Gastrocnemius medialis (tissue), 4 donors: ENCODE results near the gene SLC6A20. TPM values are rescaled to one million over a fixed set of nuclear protein-coding genes. Genes with fewer than 3 reads are reported as not detected.

Experiments
- ATAC-seq, 2 donors: fragments of 150-250 bp; one replicate each; pipeline ENCODE4 v1.9.1; 2016
- DNase-seq, 2 donors: peaks; one replicate each; pipeline ENCODE4 v3.0.0-alpha.2; 2019
- H3K27ac ChIP-seq, 4 donors: fragments of 200-600 bp; sonication (generic); 1 replicate in 1 of 4; 2 replicates in 3 of 4; pipeline ENCODE4 v1.5.1; 2016 to 2018; ENCODE audit warnings: mild to moderate bottlenecking in 2 of 4, moderate library complexity in 1 of 4
- H3K27me3 ChIP-seq, 3 donors: fragments of 200-600 bp; sonication (generic) in 2 of 3; 1 replicate in 1 of 3; 2 replicates in 2 of 3; pipeline versions ENCODE4 v1.5.1 to v1.6.0; 2016 to 2019; ENCODE audit warnings: mild to moderate bottlenecking in 1 of 3, moderate library complexity in 1 of 3
- H3K36me3 ChIP-seq, 2 donors: fragments of 200-600 bp; sonication (generic) in 1 of 2; one replicate each; pipeline ENCODE4 v1.5.1; 2017 to 2018
- H3K4me1 ChIP-seq, 2 donors: fragments of 200-600 bp; sonication (generic) in 1 of 2; one replicate each; pipeline ENCODE4 v1.5.1; 2016 to 2017; ENCODE audit warnings: mild to moderate bottlenecking in 2 of 2
- H3K4me3 ChIP-seq, 4 donors: fragments of 200-600 bp; sonication (generic) in 3 of 4; 1 replicate in 1 of 4; 2 replicates in 3 of 4; pipeline ENCODE4 v1.5.1; 2016 to 2019; ENCODE audit warnings: mild to moderate bottlenecking in 2 of 4
- H3K9me3 ChIP-seq, 3 donors: fragments of 200-600 bp; sonication (generic) in 2 of 3; 1 replicate in 1 of 3; 2 replicates in 2 of 3; pipeline ENCODE4 v1.5.1; 2016 to 2019
- POLR2A ChIP-seq, 2 donors: fragments of 450-650 bp; IDR thresholded peaks; one replicate each; pipeline ENCODE4 v1.6.1; 2017; ENCODE audit warnings: antibody characterized with exemption in 2 of 2, mild to moderate bottlenecking in 2 of 2, moderate library complexity in 2 of 2
- in situ Hi-C, 4 donors: fragments of 200-750 bp; cut with MboI; loops; one replicate each; pipeline versions ENCODE4 v1.15.0 to v1.8.0; 2017; ENCODE audit warnings: low sequenced_read_pairs in 4 of 4
- intact Hi-C: fragments of 100-400 bp; cut with DNase I; formaldehyde crosslinking; loops from one replicate; pipeline ENCODE4 v1.15.1; 2023; ENCODE audit warnings: low total_unique reads
- total RNA-seq, 4 donors: library from RNA; depleted of rRNA; stranded (reverse); fragments of >200 nt; gene quantifications; one replicate each; pipeline versions ENCODE4 v1.1.0 to v1.2.3, GENCODE V29; 2016
- TF ChIP-seq, protein P1 (sequence below), 5 experiments: fragments of 450-650 bp in 3 of 5; fragments of 200-600 bp in 2 of 5; sonication (generic) in 2 of 5; IDR thresholded peaks in 4 of 5; conservative IDR thresholded peaks in 1 of 5; 1 replicate in 4 of 5; 2 replicates in 1 of 5; pipeline ENCODE4 v1.5.1; 2016 to 2019; ENCODE audit warnings: antibody characterized with exemption in 5 of 5, mild to moderate bottlenecking in 3 of 5, moderate library complexity in 3 of 5

SLC6A20 gene
- total RNA-seq, 4 donors from 2014 or later = 0.49 to 1.5 (median 0.64) TPM

GRCh38 chr3:45756055-45756454, 40.3 kb downstream of the SLC6A20 start:
- in situ Hi-C loops (loop anchor here (10.0 to 25.0 kb wide), 4 partner anchors 156 to 331 kb away; no protein-coding TSS in a partner anchor), intact Hi-C loops (no loop called here)
- ATAC-seq = no peak
- Histone ChIP-seq H3K27ac (no peak overlapping the region), H3K27me3 (no peaks in the 10 kb centered on the region), H3K36me3 (no peaks in the 10 kb centered on the region), H3K4me1 (no peaks in the 10 kb centered on the region), H3K9me3 (no peaks in the 10 kb centered on the region), H3K4me3 (no peak overlapping the region)
- no peak for TF ChIP-seq POLR2A (IDR thresholded peaks at IDR 0.05)
- TF ChIP-seq, protein P1, sequence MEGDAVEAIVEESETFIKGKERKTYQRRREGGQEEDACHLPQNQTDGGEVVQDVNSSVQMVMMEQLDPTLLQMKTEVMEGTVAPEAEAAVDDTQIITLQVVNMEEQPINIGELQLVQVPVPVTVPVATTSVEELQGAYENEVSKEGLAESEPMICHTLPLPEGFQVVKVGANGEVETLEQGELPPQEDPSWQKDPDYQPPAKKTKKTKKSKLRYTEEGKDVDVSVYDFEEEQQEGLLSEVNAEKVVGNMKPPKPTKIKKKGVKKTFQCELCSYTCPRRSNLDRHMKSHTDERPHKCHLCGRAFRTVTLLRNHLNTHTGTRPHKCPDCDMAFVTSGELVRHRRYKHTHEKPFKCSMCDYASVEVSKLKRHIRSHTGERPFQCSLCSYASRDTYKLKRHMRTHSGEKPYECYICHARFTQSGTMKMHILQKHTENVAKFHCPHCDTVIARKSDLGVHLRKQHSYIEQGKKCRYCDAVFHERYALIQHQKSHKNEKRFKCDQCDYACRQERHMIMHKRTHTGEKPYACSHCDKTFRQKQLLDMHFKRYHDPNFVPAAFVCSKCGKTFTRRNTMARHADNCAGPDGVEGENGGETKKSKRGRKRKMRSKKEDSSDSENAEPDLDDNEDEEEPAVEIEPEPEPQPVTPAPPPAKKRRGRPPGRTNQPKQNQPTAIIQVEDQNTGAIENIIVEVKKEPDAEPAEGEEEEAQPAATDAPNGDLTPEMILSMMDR (IDR thresholded peaks at IDR 0.05 in 4 of 5, conservative IDR thresholded peaks at IDR 0.05 in 1 of 5) = no peak
- no peak for DNase-seq

- Histone ChIP-seq H3K4me3 (no peak overlapping the region), H3K36me3 (no peaks in the 10 kb centered on the region), H3K27ac (no peak overlapping the region), H3K27me3 (no peaks in the 10 kb centered on the region), H3K9me3 (no peaks in the 10 kb centered on the region), H3K4me1 (no peaks in the 10 kb centered on the region)
- ATAC-seq (no peak), DNase-seq (no peak)
- in situ Hi-C loops (loop anchor here (10.0 to 25.0 kb wide), 4 partner anchors 158 to 333 kb away; no protein-coding TSS in a partner anchor), intact Hi-C loops (no loop called here)
- TF ChIP-seq POLR2A (IDR thresholded peaks at IDR 0.05) = no peak
- TF ChIP-seq, protein P1 (IDR thresholded peaks at IDR 0.05 in 4 of 5, conservative IDR thresholded peaks at IDR 0.05 in 1 of 5) = no peak
These were observed 41.9 kb downstream of the SLC6A20 start for GRCh38 chr3:45754461-45754860.

- H3K36me3 ChIP-seq = no peaks in the 10 kb centered on the region
- H3K4me1 ChIP-seq = peaks cover 0 to 2% of the 10 kb centered on the region in 2 donors
- DNase-seq = no peak
- no peaks in the 10 kb centered on the region for H3K9me3 ChIP-seq
- TF ChIP-seq POLR2A (IDR thresholded peaks at IDR 0.05) = no peak
- TF ChIP-seq, protein P1 (IDR thresholded peaks at IDR 0.05 in 4 of 5, conservative IDR thresholded peaks at IDR 0.05 in 1 of 5) = no peak
- in situ Hi-C loops (loop anchor here (10.0 to 25.0 kb wide), 4 partner anchors 159 to 334 kb away; no protein-coding TSS in a partner anchor), intact Hi-C loops (no loop called here)
- ATAC-seq = no peak
- no peaks in the 10 kb centered on the region for H3K27me3 ChIP-seq
- no peak overlapping the region for H3K27ac ChIP-seq
- H3K4me3 ChIP-seq = no peak overlapping the region
These were observed 43.2 kb downstream of the SLC6A20 start for GRCh38 chr3:45753095-45753494.

GRCh38 chr3:45751537-45752242, 44.6 kb downstream of the SLC6A20 start:
- Histone ChIP-seq H3K9me3 (no peaks in the 10 kb centered on the region), H3K4me1 (peaks cover 0 to 5% of the 10 kb centered on the region in 2 donors), H3K4me3 (no peak overlapping the region), H3K36me3 (no peaks in the 10 kb centered on the region), H3K27ac (no peak overlapping the region), H3K27me3 (no peaks in the 10 kb centered on the region)
- ATAC-seq = no peak
- no peak for DNase-seq
- in situ Hi-C loops (loop anchor here (10.0 to 25.0 kb wide), 4 partner anchors 161 to 336 kb away; no protein-coding TSS in a partner anchor), intact Hi-C loops (no loop called here)
- TF ChIP-seq POLR2A (IDR thresholded peaks at IDR 0.05) = no peak
- TF ChIP-seq, protein P1 (IDR thresholded peaks at IDR 0.05 in 4 of 5, conservative IDR thresholded peaks at IDR 0.05 in 1 of 5) = no peak
